Stomach smooth muscle (tissue), 2 donors: ENCODE measurements around the gene NSUN6.
"Not testable (repeated sequence)": the region's sequence is repeated elsewhere in the genome, so short reads cannot be mapped to it uniquely, and the experiment has no call there.

ENCODE experiments used
- H3K27ac ChIP-seq: one replicate; pipeline ENCODE4 v1.7.0; 2013; ENCODE audit warnings: mild to moderate bottlenecking, low read length, inconsistent platforms
- H3K27me3 ChIP-seq, 2 donors: one replicate each; pipeline ENCODE4 v1.7.0; 2013; ENCODE audit warnings: low read length in 2 of 2; ENCODE audit not compliant: insufficient read depth in 2 of 2, control insufficient read depth in 1 of 2
- H3K36me3 ChIP-seq, 2 donors: one replicate each; pipeline ENCODE4 v1.7.0; 2013; ENCODE audit warnings: low read length in 2 of 2; ENCODE audit not compliant: control insufficient read depth in 2 of 2, insufficient read depth in 2 of 2
- H3K4me1 ChIP-seq: one replicate; pipeline ENCODE4 v1.7.0; 2013; ENCODE audit warnings: low read length; ENCODE audit not compliant: control insufficient read depth, insufficient read depth
- H3K4me3 ChIP-seq, 2 donors: one replicate each; pipeline ENCODE4 v1.7.0; 2013; ENCODE audit warnings: low read length in 2 of 2
- H3K9ac ChIP-seq, 2 donors: one replicate each; pipeline ENCODE4 v1.7.0; 2013; ENCODE audit warnings: low read length in 2 of 2, mild to moderate bottlenecking in 1 of 2
- H3K9me3 ChIP-seq, 2 donors: one replicate each; pipeline ENCODE4 v1.7.0; 2013; ENCODE audit warnings: low read length in 2 of 2; ENCODE audit not compliant: control insufficient read depth in 2 of 2
- donor health status: healthy.
- donor health status: Pancreatic carcinoma.

The NSUN6 gene

DNA sequence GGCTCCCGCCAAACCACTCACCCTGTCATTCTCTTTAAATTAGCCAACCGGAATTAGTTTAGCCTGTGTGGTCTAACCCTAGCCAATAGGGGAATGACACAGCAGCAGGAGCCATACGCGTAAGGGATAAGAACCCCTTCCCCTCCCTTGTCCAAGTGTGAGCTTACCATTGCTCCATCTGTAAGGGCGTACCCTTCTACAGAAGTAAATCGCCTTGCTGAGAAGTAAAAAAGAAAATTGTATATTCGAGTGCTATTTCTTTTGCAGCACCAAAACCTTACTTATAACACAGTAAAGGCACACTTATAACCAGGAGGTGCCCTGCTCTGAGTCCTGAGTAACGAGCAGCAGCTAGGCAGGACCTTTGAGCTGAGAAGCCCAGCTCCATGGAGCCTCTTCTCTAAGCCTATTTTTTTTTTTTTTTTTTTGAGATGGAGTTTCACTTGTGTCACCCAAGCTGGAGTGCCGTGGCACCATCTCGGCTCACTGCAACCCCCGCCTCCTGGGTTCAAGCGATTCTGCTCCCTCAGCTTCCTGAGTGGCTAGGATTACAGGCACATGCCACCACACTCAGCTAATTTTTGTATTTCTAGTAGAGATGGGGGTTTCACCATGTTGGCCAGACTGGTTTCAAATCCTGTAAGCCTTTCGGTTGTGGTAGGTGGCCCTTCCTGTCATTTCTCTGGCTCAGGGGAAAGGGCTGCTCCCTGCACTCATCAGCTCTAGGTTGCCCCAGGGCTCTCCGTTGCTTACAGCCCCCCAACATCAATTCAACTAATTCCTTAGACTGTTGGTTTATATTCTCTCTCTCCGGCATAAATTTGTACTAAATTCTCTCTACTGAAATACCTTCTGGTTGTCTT lies 73.3 kb downstream of the NSUN6 start:
- no peak overlapping the region for H3K9ac ChIP-seq
- no peak overlapping the region for H3K4me3 ChIP-seq
- no peaks in the 10 kb centered on the region for H3K27me3 ChIP-seq
- peaks cover 0 to 5% of the 10 kb centered on the region in 2 donors for H3K36me3 ChIP-seq
- no peak overlapping the region for H3K27ac ChIP-seq
- no peaks in the 10 kb centered on the region for H3K4me1 ChIP-seq
- no peaks in the 10 kb centered on the region for H3K9me3 ChIP-seq

DNA sequence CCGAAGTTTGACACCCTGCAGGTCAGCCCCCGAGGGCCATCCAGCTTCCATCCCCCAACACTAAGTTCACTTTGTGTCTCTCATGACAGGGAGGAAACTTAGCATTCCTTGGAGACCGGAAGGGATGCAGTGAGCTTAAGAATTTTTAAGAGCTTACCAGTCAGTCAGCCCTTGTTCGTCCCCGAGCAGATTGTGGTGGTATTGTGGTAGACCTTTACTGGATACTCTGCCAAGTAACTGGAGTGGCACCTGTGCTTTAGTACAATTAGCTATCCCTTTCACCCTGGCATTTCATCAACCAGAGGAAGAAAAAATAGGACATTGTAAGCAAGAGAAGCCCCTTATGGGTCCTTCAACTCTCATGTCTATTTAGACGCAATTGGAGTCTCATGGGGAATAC lies 74.8 kb downstream of the NSUN6 start:
- Histone ChIP-seq H3K9me3 (no peaks in the 10 kb centered on the region), H3K27ac (no peak overlapping the region), H3K9ac (no peak overlapping the region), H3K4me1 (no peaks in the 10 kb centered on the region), H3K36me3 (peaks cover 0 to 5% of the 10 kb centered on the region in 2 donors), H3K27me3 (no peaks in the 10 kb centered on the region), H3K4me3 (no peak overlapping the region)

DNA sequence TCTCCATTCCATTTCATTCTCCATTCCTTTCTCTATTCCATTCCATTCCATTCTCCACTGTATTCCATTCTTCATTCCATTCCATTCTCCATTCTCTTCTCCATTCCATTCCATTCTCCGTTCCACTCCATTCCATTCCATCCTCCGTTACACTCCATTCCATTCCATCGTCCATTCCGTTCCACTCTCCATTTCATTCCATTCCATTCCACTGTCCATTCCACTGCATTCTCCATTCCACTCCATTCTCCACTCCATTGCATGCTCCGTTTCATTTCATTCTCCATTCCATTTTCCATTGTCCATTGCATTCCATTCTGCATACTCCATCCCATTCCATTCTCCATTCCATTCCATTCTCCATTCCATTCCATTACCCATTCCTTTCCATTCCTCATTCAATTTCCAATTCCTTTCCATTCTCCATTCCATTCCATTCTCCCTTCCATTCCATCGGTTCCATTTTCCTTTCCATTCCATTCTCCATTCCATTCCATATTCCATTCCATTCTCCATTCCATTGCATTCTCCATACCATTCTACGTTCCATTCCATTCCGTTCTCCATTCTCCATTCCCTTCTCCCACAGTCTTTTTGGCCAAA lies 78.3 kb downstream of the NSUN6 start:
- H3K4me1 ChIP-seq: no peaks in the 10 kb centered on the region
- H3K4me3 ChIP-seq: no peak overlapping the region
- no peak overlapping the region for H3K27ac ChIP-seq
- H3K27me3 ChIP-seq: no peaks in the 10 kb centered on the region
- H3K9me3 ChIP-seq: no peaks in the 10 kb centered on the region
- no peak overlapping the region for H3K9ac ChIP-seq
- H3K36me3 ChIP-seq: no peaks in the 10 kb centered on the region

DNA sequence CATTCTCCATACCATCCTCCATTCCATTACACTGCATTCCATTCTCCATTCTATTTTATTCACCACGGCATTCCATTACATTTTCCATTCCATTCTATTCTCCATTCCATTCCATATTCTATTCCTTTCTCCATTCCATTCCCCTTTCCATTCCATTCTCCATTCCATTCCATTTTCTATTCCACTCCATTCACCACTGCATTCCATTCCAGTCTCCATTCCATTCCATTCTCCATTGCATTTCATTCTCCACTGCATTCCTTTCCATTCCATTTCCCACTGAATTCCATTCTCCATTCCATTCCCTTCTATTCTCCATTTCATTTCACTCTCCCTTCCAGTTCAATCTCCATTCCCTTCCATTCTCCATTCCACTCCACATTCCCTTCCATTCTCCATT lies 79.6 kb downstream of the NSUN6 start:
- Histone ChIP-seq H3K4me3 (no peak overlapping the region), H3K4me1 (no peaks in the 10 kb centered on the region), H3K36me3 (no peaks in the 10 kb centered on the region), H3K9ac (no peak overlapping the region), H3K27ac (no peak overlapping the region), H3K9me3 (no peaks in the 10 kb centered on the region), H3K27me3 (no peaks in the 10 kb centered on the region)

DNA sequence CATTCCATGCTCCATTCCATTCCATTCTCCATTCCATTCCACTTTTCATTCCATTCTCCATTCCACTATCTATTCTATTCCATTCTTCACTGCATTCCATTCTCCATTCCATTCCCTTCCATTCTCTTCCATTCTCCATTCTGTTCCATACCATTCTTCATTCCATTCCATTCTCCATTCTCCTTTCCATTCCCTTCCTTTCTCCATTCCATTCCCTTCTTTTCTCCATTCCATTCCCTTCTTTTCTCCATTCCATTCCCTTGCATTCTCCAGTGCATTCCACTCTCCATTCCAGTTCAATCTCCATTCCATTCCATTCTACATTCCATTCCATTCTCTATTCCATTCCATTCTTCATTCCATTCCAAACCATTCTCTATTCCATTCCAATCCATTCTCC lies 80.3 kb downstream of the NSUN6 start:
- no peaks in the 10 kb centered on the region for H3K4me1 ChIP-seq
- no peaks in the 10 kb centered on the region for H3K27me3 ChIP-seq
- H3K9me3 ChIP-seq: no peaks in the 10 kb centered on the region
- H3K27ac ChIP-seq: no peak overlapping the region
- no peaks in the 10 kb centered on the region for H3K36me3 ChIP-seq
- H3K9ac ChIP-seq: no peak overlapping the region
- H3K4me3 ChIP-seq: no peak overlapping the region

DNA sequence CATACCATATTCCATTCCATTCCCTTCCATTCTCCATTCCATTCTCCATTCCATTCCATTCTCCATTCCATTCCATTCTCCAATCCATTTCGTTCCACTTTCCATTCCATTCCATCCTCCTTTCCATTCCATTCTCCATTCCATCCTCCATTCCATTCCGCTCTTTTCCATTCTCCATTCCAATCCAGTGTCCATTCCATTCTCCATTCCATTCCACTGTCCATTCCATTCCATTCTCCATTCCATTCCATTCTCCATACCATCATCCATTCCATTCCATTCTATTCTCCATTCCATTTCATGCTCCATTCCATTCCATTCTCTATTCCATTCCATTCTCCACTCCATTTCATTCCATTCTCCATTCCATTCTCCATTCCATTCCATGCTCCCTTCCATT lies 81.0 kb downstream of the NSUN6 start:
- H3K4me3 ChIP-seq, H3K4me1 ChIP-seq, H3K9me3 ChIP-seq, H3K27ac ChIP-seq, H3K27me3 ChIP-seq, H3K9ac ChIP-seq, H3K36me3 ChIP-seq: not testable (repeated sequence)

DNA sequence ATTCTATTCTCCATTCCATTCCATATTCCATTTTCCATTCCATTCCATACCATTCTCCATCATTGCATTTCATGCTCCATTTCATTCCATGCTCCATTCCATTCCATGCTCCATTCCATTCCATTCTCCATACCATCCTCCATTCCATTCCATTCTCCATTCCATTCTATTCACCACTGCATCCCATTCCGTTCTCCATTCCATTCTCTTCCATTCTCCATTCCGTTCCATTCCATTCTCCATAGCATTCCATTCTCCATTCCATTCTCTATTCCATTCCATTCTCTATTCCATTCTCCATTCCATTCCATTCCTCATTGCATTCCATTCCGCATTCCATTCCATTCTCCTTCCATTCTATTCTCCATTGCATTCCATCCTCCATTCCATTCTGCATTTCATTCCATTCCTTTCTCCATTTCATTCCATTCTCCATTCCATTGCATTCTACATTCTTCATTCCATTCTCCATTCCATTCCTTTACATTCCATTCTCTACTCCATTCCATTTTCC lies 84.0 kb downstream of the NSUN6 start:
- no peaks in the 10 kb centered on the region for H3K36me3 ChIP-seq
- H3K9ac ChIP-seq: no peak overlapping the region
- H3K27ac ChIP-seq: no peak overlapping the region
- no peaks in the 10 kb centered on the region for H3K4me1 ChIP-seq
- H3K9me3 ChIP-seq: no peaks in the 10 kb centered on the region
- H3K4me3 ChIP-seq: no peak overlapping the region
- no peaks in the 10 kb centered on the region for H3K27me3 ChIP-seq

DNA sequence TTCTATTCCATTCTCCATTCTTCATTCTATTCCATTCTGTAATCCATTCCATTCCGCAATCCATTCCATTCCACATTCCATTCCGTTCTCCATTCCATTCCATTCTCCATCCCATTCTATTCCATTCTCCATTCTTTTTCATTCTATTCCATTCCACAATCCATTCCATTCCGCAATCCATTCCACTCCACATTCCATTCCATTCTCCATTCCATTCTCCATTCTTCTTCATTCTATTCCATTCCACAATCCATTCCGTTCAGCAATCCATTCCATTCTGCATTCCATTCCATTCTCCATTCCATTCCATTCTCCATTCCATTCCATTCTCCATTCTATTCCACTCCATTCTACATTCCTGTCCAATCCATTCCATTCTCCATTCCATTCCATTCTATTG lies 85.2 kb downstream of the NSUN6 start:
- Histone ChIP-seq H3K4me3 (no peak overlapping the region), H3K9me3 (no peaks in the 10 kb centered on the region), H3K27me3 (no peaks in the 10 kb centered on the region), H3K4me1 (no peaks in the 10 kb centered on the region), H3K9ac (no peak overlapping the region), H3K36me3 (no peaks in the 10 kb centered on the region), H3K27ac (no peak overlapping the region)

DNA sequence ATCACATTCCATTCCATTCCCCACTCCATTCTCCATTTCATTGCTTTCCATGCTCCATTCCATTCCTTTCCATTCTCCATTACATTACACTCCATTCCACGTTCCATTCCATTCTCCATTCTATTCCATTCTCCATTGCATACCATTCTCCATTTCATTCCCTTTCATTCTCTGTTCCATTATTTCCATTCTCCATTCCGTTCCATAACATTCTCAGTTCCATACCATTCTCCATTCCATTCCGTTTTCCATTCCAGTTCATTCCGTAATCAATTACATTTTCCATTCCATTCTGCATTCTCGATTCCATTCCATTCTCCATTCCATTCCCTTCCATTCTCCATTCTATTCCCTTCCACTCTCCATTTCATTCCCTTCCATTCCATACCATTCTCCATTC lies 86.4 kb downstream of the NSUN6 start:
- no peaks in the 10 kb centered on the region for H3K4me1 ChIP-seq
- no peaks in the 10 kb centered on the region for H3K9me3 ChIP-seq
- no peaks in the 10 kb centered on the region for H3K36me3 ChIP-seq
- no peak overlapping the region for H3K9ac ChIP-seq
- H3K27ac ChIP-seq: no peak overlapping the region
- no peak overlapping the region for H3K4me3 ChIP-seq
- H3K27me3 ChIP-seq: no peaks in the 10 kb centered on the region

DNA sequence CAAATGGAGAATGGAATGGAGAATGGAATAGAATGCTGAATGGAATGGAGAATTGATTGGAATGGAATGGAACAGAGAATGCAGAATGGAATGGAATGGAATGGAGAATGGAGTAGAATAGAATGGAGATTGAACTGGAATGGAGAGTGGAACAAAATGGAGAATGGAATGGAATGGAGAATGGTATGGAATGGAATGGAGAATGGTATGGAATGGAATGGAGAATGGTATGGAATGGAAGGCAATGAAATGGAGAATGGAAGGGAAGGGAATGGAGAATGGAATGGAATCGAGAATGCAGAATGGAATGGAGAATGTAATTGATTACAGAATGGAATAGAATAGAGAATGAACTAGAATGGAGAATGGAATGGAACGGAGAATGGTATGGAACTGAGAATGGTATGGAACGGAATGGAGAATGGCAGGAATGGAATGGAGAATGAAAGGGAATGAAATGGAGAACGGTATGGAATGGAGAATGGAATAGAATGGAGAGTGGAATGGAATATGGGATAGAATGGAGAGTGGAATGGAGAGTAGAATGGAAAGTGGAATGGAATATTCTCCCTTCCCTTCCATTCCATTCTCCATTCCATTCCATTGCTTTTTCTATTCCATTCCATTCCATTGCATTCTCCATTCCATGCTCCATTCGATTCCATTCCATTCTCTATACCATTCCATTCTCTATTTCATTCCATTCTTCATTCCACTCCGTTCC lies 88.2 kb downstream of the NSUN6 start:
- no peaks in the 10 kb centered on the region for H3K9me3 ChIP-seq
- no peaks in the 10 kb centered on the region for H3K36me3 ChIP-seq
- no peak overlapping the region for H3K9ac ChIP-seq
- H3K4me1 ChIP-seq: no peaks in the 10 kb centered on the region
- H3K27me3 ChIP-seq: no peaks in the 10 kb centered on the region
- H3K4me3 ChIP-seq: no peak overlapping the region
- H3K27ac ChIP-seq: no peak overlapping the region
